GM23248 (cell line): ENCODE results near the gene NFKB1.

Source experiments
- EZH2 ChIP-seq: fragments of 200-600 bp; sonication (generic); IDR thresholded peaks from 2 replicates; pipeline ENCODE4 v1.6.1; 2018; ENCODE audit warnings: antibody characterized with exemption, mild to moderate bottlenecking; ENCODE audit not compliant: insufficient read depth, poor library complexity, severe bottlenecking
- EZH2phosphoT487 ChIP-seq: fragments of 200-600 bp; sonication (generic); IDR thresholded peaks from 2 replicates; pipeline ENCODE4 v1.6.1; 2018; ENCODE audit warnings: antibody characterized with exemption, moderate library complexity, mild to moderate bottlenecking, low read depth; ENCODE audit not compliant: insufficient read depth

DNA sequence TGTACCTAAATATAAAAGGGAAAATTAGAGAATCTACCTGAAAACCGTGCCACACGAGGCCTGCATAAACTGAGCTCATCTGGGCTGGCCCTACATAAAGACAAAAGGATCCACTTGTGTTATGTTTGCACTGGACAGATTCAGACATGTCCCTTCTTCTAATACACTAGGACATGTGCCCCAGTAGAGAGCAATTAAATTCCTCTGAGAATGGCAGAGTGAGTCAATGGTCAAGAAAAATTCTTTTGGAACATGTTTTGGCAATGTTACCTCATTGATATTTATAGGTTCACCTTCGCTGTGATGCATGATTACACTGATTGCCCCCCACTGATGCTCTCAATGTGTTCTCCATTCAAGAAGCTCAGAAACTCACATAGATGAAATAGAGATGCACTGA is 164.4 kb downstream of the NFKB1 start:
- TF ChIP-seq EZH2 (no peak), EZH2phosphoT487 (no peak)
